Activated CD8-positive, alpha-beta T cell treated with anti-CD3 and anti-CD28 coated beads for 36 hours (primary cell): Measurements from ENCODE around the gene PAIP1. TPM values are rescaled to one million over a fixed set of nuclear protein-coding genes. Genes with fewer than 3 reads are reported as not detected.
"Not testable (repeated sequence)": the region's sequence is repeated elsewhere in the genome, so short reads cannot be mapped to it uniquely, and the experiment has no call there.

Experiments used
- ATAC-seq: fragments of 200-7000 bp; cut with Tn5 transposase; one replicate; pipeline ENCODE4 v1.10.0; 2021; ENCODE audit warnings: mild to moderate bottlenecking, moderate library complexity
- CTCF ChIA-PET: fragments of 350-600 bp; sonication (Branson Sonifier 250); formaldehyde crosslinking; loops from one replicate; lab custom pipeline; 2021; ENCODE audit warnings: antibody characterized with exemption; lab: Charles Lee
- POLR2A ChIA-PET: fragments of 350-600 bp; sonication (Branson Sonifier 250); formaldehyde crosslinking; loops from one replicate; lab custom pipeline; 2021; ENCODE audit warnings: antibody characterized with exemption; lab: Charles Lee
- DNase-seq: peaks from one replicate; pipeline ENCODE4 v3.0.0-alpha.2; 2020
- H3K27ac Mint-ChIP-seq: one replicate; pipeline ENCODE4 v1.8.0; 2021; ENCODE audit warnings: mild to moderate bottlenecking, mixed read lengths
- H3K27me3 Mint-ChIP-seq: one replicate; pipeline ENCODE4 v1.8.0; 2021; ENCODE audit warnings: mixed read lengths
- H3K36me3 Mint-ChIP-seq: one replicate; pipeline ENCODE4 v1.8.0; 2021; ENCODE audit warnings: low read depth, mixed read lengths
- H3K4me1 Mint-ChIP-seq: one replicate; pipeline ENCODE4 v1.8.0; 2021; ENCODE audit warnings: low read depth, mixed read lengths
- H3K4me3 Mint-ChIP-seq: one replicate; pipeline ENCODE4 v1.8.0; 2021; ENCODE audit warnings: mild to moderate bottlenecking, moderate library complexity, mixed read lengths
- H3K9me3 Mint-ChIP-seq: one replicate; pipeline ENCODE4 v1.8.0; 2021; ENCODE audit warnings: mixed read lengths
- intact Hi-C: fragments of 100-400 bp; cut with micrococcal nuclease; formaldehyde crosslinking; loops from one replicate; pipeline ENCODE4 v1.10.0; 2022
- total RNA-seq, 2 experiments: library from RNA; stranded (reverse); gene quantifications; one replicate each; pipeline ENCODE4 v1.2.3, GENCODE V29; 2021
- TF ChIP-seq, protein P1 (sequence below): fragments of 200-600 bp; IDR thresholded peaks from one replicate; pipeline ENCODE4 v1.8.0; 2022; ENCODE audit warnings: antibody characterized with exemption, mild to moderate bottlenecking

PAIP1 gene
- total RNA-seq, 2 experiments from 2014 or later, result 43.6 to 44.6 TPM

DNA sequence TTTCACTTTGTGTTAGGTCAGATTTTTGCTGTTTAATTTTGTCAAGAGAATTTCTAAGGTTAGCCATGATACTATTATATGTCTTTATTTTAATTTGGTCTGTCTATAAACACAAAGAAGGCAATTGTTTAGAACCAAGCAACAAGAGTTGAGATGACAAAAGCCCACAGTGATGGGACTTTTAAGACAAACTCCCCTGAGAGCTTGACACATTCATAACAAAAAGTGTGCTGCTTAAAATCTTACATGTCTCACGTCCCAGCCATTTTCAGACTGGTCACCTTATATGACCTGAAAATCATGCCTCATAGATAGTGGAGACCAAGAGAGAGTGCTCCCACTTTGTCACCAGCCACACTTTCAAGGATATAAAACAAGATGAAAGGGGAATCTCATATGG lies 24.5 kb upstream of the PAIP1 start:
- no peak overlapping the region for H3K4me3 Mint-ChIP-seq
- DNase-seq, result no peak
- TF ChIP-seq, protein P1, sequence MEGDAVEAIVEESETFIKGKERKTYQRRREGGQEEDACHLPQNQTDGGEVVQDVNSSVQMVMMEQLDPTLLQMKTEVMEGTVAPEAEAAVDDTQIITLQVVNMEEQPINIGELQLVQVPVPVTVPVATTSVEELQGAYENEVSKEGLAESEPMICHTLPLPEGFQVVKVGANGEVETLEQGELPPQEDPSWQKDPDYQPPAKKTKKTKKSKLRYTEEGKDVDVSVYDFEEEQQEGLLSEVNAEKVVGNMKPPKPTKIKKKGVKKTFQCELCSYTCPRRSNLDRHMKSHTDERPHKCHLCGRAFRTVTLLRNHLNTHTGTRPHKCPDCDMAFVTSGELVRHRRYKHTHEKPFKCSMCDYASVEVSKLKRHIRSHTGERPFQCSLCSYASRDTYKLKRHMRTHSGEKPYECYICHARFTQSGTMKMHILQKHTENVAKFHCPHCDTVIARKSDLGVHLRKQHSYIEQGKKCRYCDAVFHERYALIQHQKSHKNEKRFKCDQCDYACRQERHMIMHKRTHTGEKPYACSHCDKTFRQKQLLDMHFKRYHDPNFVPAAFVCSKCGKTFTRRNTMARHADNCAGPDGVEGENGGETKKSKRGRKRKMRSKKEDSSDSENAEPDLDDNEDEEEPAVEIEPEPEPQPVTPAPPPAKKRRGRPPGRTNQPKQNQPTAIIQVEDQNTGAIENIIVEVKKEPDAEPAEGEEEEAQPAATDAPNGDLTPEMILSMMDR, result no peak
- H3K9me3 Mint-ChIP-seq, result no peaks in the 10 kb centered on the region
- no peaks in the 10 kb centered on the region for H3K4me1 Mint-ChIP-seq
- POLR2A ChIA-PET, result no interaction called here
- peaks cover 16% of the 10 kb centered on the region for H3K36me3 Mint-ChIP-seq
- H3K27ac Mint-ChIP-seq, result no peak overlapping the region
- CTCF ChIA-PET, result no interaction called here
- intact Hi-C loops, result no loop called here
- no peak for ATAC-seq
- no peaks in the 10 kb centered on the region for H3K27me3 Mint-ChIP-seq

DNA sequence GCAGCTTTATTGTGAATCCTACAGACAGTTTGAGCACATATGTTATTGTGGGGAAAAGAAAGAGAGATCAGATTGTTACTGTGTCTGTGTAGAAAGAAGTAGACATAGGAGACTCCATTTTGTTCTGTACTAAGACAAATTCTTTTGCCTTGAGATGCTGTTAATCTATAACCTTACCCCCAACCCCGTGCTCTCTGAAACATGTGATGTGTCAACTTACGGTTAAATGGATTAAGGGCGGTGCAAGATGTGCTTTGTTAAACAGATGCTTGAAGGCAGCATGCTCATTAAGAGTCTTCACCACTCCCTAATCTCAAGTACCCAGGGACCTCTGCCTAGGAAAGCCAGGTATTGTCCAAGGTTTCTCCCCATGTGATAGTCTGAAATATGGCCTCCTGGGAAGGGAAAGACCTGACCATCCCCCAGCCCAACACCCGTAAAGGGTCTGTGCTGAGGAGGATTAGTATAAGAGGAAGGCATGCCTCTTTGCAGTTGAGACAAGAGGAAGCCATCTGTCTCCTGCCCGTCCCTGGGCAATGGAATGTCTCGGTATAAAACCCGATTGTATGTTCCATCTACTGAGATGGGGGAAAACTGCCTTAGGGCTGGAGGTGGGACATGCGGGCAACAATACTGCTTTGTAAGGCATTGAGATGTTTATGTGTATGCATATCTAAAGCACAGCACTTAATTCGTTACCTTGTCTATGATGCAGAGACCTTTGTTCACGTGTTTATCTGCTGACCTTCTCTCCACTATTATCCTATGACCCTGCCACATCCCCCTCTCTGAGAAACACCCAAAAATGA lies 23.7 kb upstream of the PAIP1 start:
- CTCF ChIA-PET, result interaction anchor here (1.3 kb wide), 1 partner anchor 97 kb away, joined by 3 read pairs; the partner anchor contains the start of gene TMEM267
- peaks cover 20% of the 10 kb centered on the region for H3K36me3 Mint-ChIP-seq
- H3K9me3 Mint-ChIP-seq, H3K4me1 Mint-ChIP-seq, intact Hi-C loops, H3K4me3 Mint-ChIP-seq, POLR2A ChIA-PET, DNase-seq, ATAC-seq, H3K27ac Mint-ChIP-seq, H3K27me3 Mint-ChIP-seq: not testable (repeated sequence)

DNA sequence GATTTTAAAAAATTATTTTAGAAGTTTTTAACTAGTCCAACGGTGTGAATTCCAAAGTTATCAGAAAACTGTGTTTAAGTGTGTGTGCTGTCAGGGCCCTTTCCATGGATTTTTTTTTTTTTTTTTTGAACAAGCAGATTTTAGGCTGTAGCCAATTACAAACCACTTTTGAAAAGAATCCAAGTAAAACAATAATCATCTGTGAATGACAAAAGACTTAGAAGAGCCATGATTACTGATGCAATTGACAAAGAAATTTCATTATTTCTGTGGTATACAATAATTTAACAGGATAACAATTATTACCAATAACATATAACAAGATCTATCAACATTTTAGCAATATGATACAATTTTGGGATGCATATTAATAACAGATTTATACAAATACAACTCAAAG lies 16.2 kb upstream of the PAIP1 start:
- Mint-ChIP-seq H3K36me3 (peaks cover 20% of the 10 kb centered on the region), H3K27ac (no peak overlapping the region), H3K4me3 (no peak overlapping the region), H3K9me3 (no peaks in the 10 kb centered on the region), H3K27me3 (no peaks in the 10 kb centered on the region), H3K4me1 (peaks cover 2% of the 10 kb centered on the region)
- TF ChIP-seq, protein P1, result no peak
- DNase-seq, result no peak
- no peak for ATAC-seq
- POLR2A ChIA-PET, result no interaction called here
- CTCF ChIA-PET, result no interaction called here
- intact Hi-C loops, result no loop called here

DNA sequence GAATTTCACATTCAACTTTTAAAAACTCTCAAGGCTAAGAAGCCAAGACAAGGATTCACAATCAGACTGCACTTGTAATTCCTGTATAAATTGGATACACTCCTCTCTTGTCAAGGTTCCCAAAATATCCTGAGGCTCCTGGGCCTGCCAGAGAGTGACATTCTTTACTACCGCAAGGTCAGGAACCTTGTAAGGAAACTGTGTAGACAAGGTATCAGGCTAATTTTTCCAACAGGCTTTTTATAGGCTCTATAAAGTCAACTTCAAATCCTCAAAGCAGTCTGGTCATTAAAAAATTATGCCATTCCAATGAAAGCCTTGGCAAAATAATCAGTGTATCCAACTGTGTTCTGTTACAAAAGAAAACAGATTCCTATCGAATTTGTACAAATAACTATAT lies 15.5 kb upstream of the PAIP1 start:
- H3K36me3 Mint-ChIP-seq, result peaks cover 20% of the 10 kb centered on the region
- no peak overlapping the region for H3K4me3 Mint-ChIP-seq
- ChIA-PET CTCF (no interaction called here), POLR2A (no interaction called here)
- TF ChIP-seq, protein P1, result no peak
- H3K4me1 Mint-ChIP-seq, result peaks cover 6% of the 10 kb centered on the region
- intact Hi-C loops, result no loop called here
- DNase-seq (no peak), ATAC-seq (no peak)
- no peaks in the 10 kb centered on the region for H3K9me3 Mint-ChIP-seq
- H3K27ac Mint-ChIP-seq, result no peak overlapping the region
- no peaks in the 10 kb centered on the region for H3K27me3 Mint-ChIP-seq

DNA sequence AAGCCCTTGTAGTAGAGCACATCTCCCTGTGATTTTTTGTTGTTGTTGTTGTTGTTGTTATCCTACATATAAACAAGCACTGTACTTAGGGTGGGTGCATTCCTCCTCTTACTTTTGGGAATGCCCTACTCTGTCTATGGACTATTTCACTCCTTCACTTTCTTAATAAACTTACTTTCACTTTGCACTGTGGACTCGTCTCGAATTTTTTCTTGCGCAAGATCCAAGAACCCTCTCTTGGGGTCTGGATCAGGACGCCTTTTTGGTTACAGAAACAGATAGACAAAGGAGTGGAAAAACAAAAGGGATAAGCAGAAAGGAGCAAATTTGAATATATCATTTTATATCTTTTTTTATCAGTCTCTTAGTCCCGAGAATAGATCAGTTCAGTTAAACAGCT lies 14.4 kb upstream of the PAIP1 start:
- TF ChIP-seq, protein P1, result no peak
- no peak for ATAC-seq
- Mint-ChIP-seq H3K27me3 (peaks cover 1% of the 10 kb centered on the region), H3K27ac (no peak overlapping the region), H3K4me1 (peaks cover 7% of the 10 kb centered on the region), H3K36me3 (peaks cover 13% of the 10 kb centered on the region), H3K9me3 (no peaks in the 10 kb centered on the region), H3K4me3 (no peak overlapping the region)
- intact Hi-C loops, result no loop called here
- DNase-seq, result no peak
- CTCF ChIA-PET, result no interaction called here
- POLR2A ChIA-PET, result no interaction called here
